T47D (cell line): Measurements from ENCODE around the gene CELF4.

Source experiments
- DNase-seq, 2 experiments: peaks; one replicate each; pipeline versions ENCODE4 v3.0.0 to v3.0.0-alpha.2; 2011 to 2012; ENCODE audit warnings: low read depth in 1 of 2, low spot score in 1 of 2
- JUND ChIP-seq: IDR thresholded peaks from 2 replicates; pipeline ENCODE4 v1.6.1; 2012; ENCODE audit warnings: low read depth
- in situ Hi-C: cut with HindIII; loops from 2 replicates; pipeline ENCODE4 v1.10.0; 2016; ENCODE audit warnings: low sequenced_read_pairs, low pct_unique_long_range_greater_than_20kb

The CELF4 gene

DNA sequence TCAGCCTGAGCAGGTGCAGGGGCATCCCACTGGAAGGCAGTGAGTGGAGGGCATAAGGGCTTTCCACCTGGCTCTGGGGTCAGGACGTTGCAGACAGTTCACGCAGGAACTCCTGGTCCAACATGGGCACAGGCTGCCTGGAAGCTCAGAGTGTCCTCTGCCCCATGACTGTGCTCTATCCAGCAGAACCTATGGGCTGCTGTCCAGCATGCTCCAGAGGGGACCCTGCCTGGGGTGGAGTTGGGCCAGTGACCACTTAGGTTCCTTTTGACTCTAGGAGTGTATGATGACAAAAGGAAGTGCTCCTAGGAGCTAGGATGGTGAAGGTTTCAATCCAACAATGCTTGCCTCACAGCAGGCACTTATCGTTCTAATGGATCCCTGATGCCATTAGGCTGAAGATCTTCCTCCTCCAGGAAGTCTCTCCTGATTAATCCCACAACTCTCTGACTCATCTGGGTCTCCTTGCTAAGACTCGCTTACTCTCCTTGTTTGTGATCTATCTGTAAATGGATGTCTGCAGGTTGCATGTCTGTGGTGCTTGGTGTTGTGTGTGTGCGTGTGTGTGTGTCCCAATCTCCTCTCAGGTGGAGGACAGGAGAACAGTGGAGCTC is 224.0 kb downstream of the CELF4 start:
- in situ Hi-C loops: no loop called here

DNA sequence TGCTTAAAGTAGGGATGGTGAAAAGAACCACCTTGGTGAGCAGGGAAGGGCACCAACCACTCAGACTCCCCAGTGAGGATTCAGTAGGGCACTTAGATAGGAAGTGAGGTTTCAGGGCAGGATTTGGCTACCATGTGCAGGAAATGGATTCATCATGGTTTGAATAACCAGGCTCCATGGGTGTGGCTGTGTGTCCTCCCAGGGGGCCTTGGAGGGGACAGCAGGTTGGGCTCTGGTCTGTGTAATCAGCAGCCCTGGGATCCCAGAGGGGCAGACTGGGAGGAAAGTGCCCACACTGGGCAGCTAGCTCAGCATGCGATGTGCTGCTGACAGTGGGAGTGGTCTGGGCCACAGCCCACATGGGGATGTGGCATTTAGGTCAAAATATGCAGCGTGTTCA is 224.6 kb downstream of the CELF4 start:
- no peak for TF ChIP-seq JUND
- DNase-seq: no peak
- in situ Hi-C loops: no loop called here

More for the DNA sequence above, 224.0 kb downstream of the CELF4 start:
- no peak for TF ChIP-seq JUND
- no peak for DNase-seq

DNA sequence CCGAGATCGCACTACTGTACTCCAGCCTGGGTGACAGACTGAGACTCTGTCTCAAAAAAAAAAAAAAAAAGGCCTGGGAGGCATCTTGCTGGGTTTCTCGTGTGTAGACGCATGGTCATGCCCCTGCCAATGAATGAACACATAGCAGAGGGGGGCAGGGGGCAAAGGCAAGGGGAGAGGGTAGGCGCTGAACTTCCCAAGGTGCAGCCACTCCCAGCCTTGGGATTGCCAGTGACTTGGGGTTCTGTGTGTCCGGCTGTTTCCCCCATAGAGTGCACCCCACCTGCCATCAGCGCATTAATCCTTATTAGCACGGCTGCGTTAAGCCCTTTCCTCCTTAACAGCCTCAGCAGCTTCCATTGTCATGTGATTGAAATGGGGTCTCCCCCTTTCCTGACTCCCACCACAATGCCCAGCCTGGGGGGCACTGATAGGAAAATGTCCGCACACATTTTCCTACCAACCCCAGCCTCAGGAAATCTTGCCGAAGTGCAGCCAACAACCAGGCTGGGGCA is 225.8 kb downstream of the CELF4 start:
- in situ Hi-C loops: no loop called here
- DNase-seq: no peak
- no peak for TF ChIP-seq JUND

DNA sequence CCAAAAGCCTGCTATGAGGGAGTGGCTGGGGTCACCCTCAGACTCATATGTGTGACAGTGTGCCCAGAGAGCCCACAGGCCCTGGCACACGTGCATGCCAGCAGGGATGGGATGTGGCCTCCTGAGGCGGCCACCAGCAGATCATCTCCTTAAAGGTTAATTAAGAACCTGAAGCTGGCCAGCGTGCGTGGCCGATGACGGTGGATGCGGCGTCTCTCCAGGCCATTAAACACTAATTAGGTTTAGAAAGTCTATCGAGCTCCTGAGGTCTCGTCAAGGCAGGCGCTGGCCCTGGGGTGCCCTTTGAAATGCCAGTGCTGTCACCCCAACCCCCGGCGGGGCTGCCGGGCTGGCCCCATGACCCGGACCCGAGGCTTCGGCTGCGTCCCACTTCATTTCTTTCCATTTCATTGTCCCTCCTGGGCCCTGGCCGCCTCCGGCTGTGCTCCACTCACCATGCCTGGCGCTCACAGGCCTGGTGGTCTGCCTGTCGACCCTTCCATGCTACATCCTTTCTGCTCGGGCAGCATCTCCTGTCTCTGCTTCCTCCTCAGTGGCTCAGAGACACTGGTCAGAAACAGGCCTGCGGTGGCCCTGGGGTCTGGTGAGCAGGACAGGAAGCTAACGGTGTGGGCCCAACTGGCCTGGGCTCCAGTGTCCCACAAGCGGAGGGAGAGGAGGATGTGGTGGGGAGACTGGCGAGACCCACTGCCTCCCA is 228.9 kb downstream of the CELF4 start:
- no peak for DNase-seq
- TF ChIP-seq JUND: no peak
- in situ Hi-C loops: no loop called here

DNA sequence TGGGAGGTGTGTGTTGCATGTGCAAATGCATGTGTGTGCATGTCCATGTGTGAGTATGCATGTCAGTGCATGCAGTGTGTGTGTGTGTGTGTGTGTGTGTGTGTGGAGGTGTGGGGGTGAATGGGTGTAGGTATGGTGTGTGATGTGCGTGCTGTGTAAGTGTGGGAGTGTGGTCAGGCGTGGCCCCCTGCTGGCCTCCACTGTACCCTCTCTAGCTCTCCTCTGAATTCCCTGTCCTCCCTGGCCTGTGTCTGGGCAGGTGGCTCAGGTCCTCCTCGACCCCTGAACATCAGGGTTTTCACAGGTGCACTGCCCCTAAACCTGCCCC is 230.2 kb downstream of the CELF4 start:
- in situ Hi-C loops: no loop called here
- DNase-seq: no peak
- TF ChIP-seq JUND: no peak

DNA sequence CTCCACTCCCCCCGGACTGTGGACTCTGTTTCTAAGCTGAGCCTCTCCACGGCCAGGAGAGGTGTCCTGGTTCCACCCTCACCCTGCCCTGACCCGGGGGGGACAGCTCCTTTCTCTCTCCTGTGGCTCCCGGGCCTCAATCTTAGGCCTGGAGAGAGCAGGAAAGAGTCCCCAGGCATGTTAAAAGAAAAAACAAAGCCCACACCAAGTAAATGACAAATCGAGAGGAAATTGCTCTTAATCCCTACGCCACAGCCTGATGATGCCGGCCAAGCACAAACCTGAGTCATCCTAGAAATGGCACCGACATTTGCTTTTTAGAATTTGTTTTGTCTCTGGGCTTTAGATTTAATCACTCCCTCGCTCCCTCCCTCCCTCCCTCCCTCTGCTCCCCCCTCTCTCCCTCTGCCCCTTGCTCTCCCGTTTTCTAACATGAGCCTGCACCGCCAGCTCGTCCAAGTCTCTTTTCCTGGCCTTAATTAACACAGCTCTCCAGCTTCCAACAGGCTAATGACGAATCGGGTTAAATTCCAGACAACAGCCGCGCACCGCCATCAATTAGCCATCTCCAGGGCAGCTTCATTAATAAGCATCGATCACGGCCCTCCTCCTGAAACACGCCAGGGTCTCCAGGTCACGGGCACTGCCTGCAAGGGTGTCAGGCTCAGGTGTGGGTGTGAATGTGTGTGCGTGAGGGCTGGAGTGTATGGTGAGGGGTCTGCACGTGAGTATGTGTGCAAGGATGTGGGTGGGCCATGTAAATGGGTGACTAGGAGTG is 230.8 kb downstream of the CELF4 start:
- DNase-seq: no peak
- TF ChIP-seq JUND: no peak
- in situ Hi-C loops: no loop called here

DNA sequence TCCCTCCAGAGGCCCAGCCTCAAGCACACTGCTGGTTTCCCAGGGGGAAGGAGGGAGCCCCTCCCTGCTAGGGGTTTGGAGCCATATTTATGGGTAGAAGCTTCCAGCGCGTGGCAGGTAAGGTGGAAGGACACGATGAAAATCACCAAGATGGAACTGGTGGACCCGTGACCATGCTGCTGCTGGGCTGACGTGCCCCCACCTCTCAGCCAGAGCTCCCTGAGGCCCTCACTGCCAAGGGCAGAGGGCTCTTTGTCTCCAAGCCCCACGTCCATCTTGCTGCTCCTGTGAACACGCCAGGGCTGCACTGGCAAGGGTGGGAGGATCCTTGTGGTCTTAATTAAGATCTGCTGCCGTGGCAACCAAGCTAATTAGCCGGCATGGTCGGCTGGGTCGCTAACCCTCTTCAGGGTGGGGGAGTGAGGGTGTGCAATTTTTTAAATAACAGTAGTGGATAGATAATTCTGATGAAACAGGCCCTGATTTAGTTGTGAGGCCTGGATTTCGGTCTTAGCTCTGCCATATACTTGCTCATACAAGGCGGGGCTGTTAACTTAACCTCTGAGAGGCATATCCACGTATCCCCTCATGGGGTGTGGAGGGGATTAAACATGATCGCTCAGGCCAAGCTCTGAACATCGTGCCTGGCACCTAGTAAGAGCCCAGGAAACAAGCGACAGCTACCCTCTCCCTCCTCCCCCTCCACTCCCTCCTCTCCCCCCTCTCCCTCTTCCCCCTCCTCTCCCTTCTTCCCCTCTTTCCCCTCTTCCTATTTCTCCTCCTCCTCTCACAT is 232.8 kb downstream of the CELF4 start:
- TF ChIP-seq JUND: no peak
- no peak for DNase-seq
- in situ Hi-C loops: no loop called here

DNA sequence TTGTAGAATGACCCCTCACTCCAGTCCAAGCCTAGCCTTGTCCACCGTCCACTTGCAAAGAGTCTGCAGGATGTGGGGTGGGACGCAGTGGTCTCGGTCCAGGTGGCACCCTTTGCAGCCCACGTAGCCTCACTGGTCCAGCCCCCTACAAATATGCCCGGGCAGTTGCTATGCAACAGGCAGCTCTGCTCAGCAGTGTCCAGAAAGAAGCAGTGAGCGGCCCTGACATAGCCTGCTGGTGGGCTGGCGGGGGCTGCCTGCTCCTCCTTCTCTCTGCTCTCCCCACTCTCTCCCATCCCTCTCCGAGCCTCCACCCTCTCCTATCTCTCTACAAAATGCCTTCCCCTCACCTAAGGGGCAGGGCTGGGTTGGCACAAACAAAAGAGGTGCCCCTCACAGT is 233.4 kb downstream of the CELF4 start:
- TF ChIP-seq JUND: no peak
- in situ Hi-C loops: no loop called here
- DNase-seq: no peak

DNA sequence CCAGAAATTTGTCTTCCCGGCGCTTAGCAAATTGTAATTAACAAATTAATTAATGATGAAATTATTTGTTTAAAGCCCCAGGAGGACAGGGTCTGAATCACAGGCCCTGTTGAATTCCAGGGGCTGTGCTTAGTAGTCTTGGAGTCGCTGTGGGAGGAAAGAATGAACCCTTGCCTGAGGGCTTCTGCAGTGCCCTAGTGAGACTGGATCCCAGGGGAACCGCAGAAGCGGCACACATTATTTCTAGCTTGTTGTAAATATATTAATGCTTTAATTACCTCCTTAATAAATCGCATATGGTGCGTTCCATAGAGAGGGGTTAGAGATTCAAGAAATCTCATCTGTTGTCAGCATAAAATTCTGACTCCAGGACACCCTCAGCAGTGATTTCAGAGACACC is 235.4 kb downstream of the CELF4 start:
- no peak for DNase-seq
- no peak for TF ChIP-seq JUND
- in situ Hi-C loops: no loop called here

DNA sequence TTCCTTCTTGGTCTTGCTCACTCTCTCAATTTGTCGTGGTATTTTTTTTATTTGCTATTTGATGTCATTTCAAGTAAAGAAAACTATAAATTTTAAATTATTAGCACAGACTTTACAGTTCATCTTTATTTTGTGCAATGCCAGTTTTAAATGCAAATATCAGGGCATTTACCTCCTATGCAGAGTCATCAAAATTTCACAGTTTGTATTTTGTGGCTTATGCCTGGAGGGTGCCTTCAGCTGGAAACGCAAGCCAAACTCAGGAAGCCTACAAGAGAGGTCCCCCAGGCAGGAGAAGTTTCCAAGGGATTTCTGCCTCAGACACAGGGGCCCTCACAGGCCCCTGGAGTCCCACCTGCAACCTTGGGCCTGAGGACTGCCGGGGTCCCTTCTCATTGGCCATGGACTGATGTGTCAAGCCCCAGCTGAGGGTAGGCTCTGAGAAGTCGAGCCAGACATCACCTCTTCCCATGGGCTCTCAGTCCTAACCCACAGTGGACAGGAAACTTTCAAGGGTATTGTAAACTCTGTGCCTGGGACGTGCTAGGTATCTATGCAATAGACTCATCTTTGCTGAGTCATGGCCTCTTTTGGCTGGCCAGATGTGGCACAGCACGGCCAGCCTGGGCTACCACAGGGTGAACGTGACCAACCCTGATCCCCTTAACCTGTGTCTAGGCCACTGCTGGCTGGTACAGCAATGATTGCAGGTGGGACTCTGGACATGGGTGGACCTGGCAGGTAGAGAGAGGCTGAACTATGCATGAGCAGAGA is 236.5 kb downstream of the CELF4 start:
- no peak for TF ChIP-seq JUND
- in situ Hi-C loops: no loop called here
- no peak for DNase-seq

DNA sequence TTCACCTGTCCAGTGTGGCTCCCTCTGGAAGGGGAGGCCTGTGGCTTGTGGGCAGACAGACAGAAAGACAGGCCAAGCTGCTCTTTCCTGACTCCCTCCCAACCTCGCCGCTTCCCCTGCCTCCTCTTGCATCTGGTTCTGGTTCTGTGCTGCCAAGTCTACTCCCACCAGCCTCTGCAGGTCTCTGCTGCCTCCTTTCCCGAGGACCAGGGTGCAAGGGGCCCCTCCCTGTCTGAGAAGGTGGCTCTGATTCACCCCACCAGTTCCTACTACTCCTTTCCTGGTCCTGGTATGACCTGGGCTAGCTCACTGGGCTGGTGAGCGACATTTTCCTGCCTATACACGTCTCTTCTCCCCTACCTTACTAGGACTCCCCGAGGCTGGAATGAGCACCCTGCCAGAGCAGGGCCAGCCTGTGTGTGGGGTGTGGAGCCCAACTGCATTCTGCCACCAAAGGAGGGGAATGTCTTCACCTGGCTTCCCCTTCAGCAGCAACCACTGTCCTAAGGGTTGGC is 238.5 kb downstream of the CELF4 start:
- in situ Hi-C loops: no loop called here
- no peak for DNase-seq
- no peak for TF ChIP-seq JUND
